Loucy (cell line): ENCODE measurements around the gene AAMP.
A peak's percentile ranks its signal among the peaks of the same experiment; 100 is the strongest.

Experiments
- H2AFZ ChIP-seq: fragments of 200-600 bp; sonication (generic); 2 replicates; pipeline ENCODE4 v1.6.0; 2016; ENCODE audit warnings: antibody characterized with exemption, mild to moderate bottlenecking, low read length, moderate library complexity
- H3F3A ChIP-seq: fragments of 200-600 bp; 2 replicates; pipeline ENCODE4 v1.6.0; 2016; ENCODE audit warnings: antibody characterized with exemption, low read depth, mild to moderate bottlenecking
- H3K27me3 ChIP-seq: fragments of 200-600 bp; sonication (generic); 2 replicates; pipeline ENCODE4 v1.6.1; 2014; ENCODE audit warnings: low read length, mild to moderate bottlenecking; ENCODE audit not compliant: insufficient read depth, poor library complexity, severe bottlenecking
- H3K36me3 ChIP-seq: fragments of 200-600 bp; sonication (generic); 2 replicates; pipeline ENCODE4 v1.6.1; 2016; ENCODE audit warnings: low read length; ENCODE audit not compliant: insufficient read depth
- H3K4me1 ChIP-seq: fragments of 200-600 bp; sonication (generic); 2 replicates; pipeline ENCODE4 v1.5.1; 2014; ENCODE audit warnings: low read length, mild to moderate bottlenecking; ENCODE audit not compliant: insufficient read depth, poor library complexity, severe bottlenecking
- H3K4me2 ChIP-seq: fragments of 200-600 bp; sonication (generic); 2 replicates; pipeline ENCODE4 v1.6.0; 2014; ENCODE audit warnings: antibody characterized with exemption, low read length, low read depth, mild to moderate bottlenecking; ENCODE audit not compliant: poor library complexity, severe bottlenecking
- H3K4me3 ChIP-seq: fragments of 200-600 bp; sonication (generic); 2 replicates; pipeline ENCODE4 v1.5.1; 2014; ENCODE audit warnings: low read length, mild to moderate bottlenecking, mixed read lengths; ENCODE audit not compliant: poor library complexity, severe bottlenecking
- H3K79me2 ChIP-seq: fragments of 200-600 bp; sonication (generic); 2 replicates; pipeline ENCODE4 v1.6.1; 2014; ENCODE audit warnings: low read length; ENCODE audit not compliant: insufficient read depth
- H3K9ac ChIP-seq: fragments of 200-600 bp; sonication (generic); 2 replicates; pipeline ENCODE4 v1.6.0; 2014; ENCODE audit warnings: mild to moderate bottlenecking, low read depth, low read length, moderate library complexity; ENCODE audit not compliant: poor library complexity, severe bottlenecking
- H3K9me2 ChIP-seq: fragments of 200-600 bp; sonication (generic); replicated peaks from 2 replicates; pipeline ENCODE4 v1.6.1; 2016; ENCODE audit warnings: low read depth, low read length, mixed read lengths
- H3K9me3 ChIP-seq: fragments of 200-600 bp; sonication (generic); 2 replicates; pipeline ENCODE4 v1.6.1; 2014; ENCODE audit warnings: mild to moderate bottlenecking, antibody characterized with exemption, low read length, low read depth; ENCODE audit not compliant: insufficient read depth
- H4K20me1 ChIP-seq: fragments of 200-600 bp; sonication (generic); 2 replicates; pipeline ENCODE4 v1.6.0; 2014; ENCODE audit warnings: antibody characterized with exemption, low read length, mild to moderate bottlenecking; ENCODE audit not compliant: insufficient read depth, poor library complexity, severe bottlenecking
- CTCF ChIP-seq: fragments of 200-600 bp; sonication (generic); conservative IDR thresholded peaks from 2 replicates; pipeline ENCODE4 v1.5.1; 2014; ENCODE audit warnings: mild to moderate bottlenecking, antibody characterized with exemption, low read length
- EZH2phosphoT487 ChIP-seq: fragments of 200-600 bp; IDR thresholded peaks from 2 replicates; pipeline ENCODE4 v1.6.1; 2018; ENCODE audit warnings: antibody characterized with exemption, mild to moderate bottlenecking, moderate library complexity, borderline replicate concordance

AAMP gene

GRCh38 chr2:218257390-218257981 lies 12.5 kb downstream of the AAMP start:
- no peak overlapping the region for H3K4me3 ChIP-seq
- no peaks in the 10 kb centered on the region for H4K20me1 ChIP-seq
- no peaks in the 10 kb centered on the region for H3K9me3 ChIP-seq
- no peak overlapping the region for H3K4me2 ChIP-seq
- peaks cover 7% of the 10 kb centered on the region; the same call in 1 of the 2 replicates for H3F3A ChIP-seq
- H3K36me3 ChIP-seq = peaks cover 42% of the 10 kb centered on the region
- no peak overlapping the region for H2AFZ ChIP-seq
- peak; percentile 80 for TF ChIP-seq CTCF
- TF ChIP-seq EZH2phosphoT487 = no peak
- no peaks in the 10 kb centered on the region for H3K9me2 ChIP-seq
- H3K9ac ChIP-seq = no peak overlapping the region
- no peaks in the 10 kb centered on the region for H3K4me1 ChIP-seq
- no peaks in the 10 kb centered on the region for H3K79me2 ChIP-seq
- H3K27me3 ChIP-seq = no peaks in the 10 kb centered on the region

GRCh38 chr2:218256612-218257350 lies 13.2 kb downstream of the AAMP start:
- no peaks in the 10 kb centered on the region for H3K9me2 ChIP-seq
- no peaks in the 10 kb centered on the region for H3K79me2 ChIP-seq
- H3K4me1 ChIP-seq = no peaks in the 10 kb centered on the region
- H3K9ac ChIP-seq = no peak overlapping the region
- H3F3A ChIP-seq = peaks cover 7% of the 10 kb centered on the region; the same call in 1 of the 2 replicates
- no peak for TF ChIP-seq CTCF
- TF ChIP-seq EZH2phosphoT487 = no peak
- no peak overlapping the region for H3K4me2 ChIP-seq
- no peaks in the 10 kb centered on the region for H3K27me3 ChIP-seq
- no peak overlapping the region for H2AFZ ChIP-seq
- no peaks in the 10 kb centered on the region for H4K20me1 ChIP-seq
- peaks cover 49% of the 10 kb centered on the region for H3K36me3 ChIP-seq
- no peak overlapping the region for H3K4me3 ChIP-seq
- H3K9me3 ChIP-seq = no peaks in the 10 kb centered on the region

- Histone ChIP-seq H3K36me3 (peaks cover 62% of the 10 kb centered on the region), H3K9me2 (no peaks in the 10 kb centered on the region), H3K4me2 (no peak overlapping the region), H3F3A (peaks cover 7% of the 10 kb centered on the region; the same call in 1 of the 2 replicates), H2AFZ (no peak overlapping the region), H3K9me3 (no peaks in the 10 kb centered on the region), H3K27me3 (no peaks in the 10 kb centered on the region), H3K9ac (no peak overlapping the region), H3K4me3 (no peak overlapping the region), H3K79me2 (no peaks in the 10 kb centered on the region), H3K4me1 (no peaks in the 10 kb centered on the region), H4K20me1 (peaks cover 3% of the 10 kb centered on the region)
- TF ChIP-seq EZH2phosphoT487 (no peak), CTCF (no peak)
Measured at GRCh38 chr2:218255446-218255845, 14.5 kb downstream of the AAMP start.
